Measurements from ENCODE around the gene RELN.

- TF ChIP-seq CTCF (conservative IDR thresholded peaks at IDR 0.05 in 1 of 2, IDR thresholded peaks at IDR 0.05 in 1 of 2; ENCODE audit: low read depth in 1 of 2, low read length in 2 of 2) (no peak), EZH2 (IDR thresholded peaks at IDR 0.05; ENCODE audit: low read length, missing control alignments) (no peak)
Observed at GRCh38 chr7:103695521-103695920, 293.9 kb downstream of the RELN start.

All from fibroblast of lung (primary cell).